HG03066 (cell line): ENCODE data around the gene ATAD3C.
"Not testable (repeated sequence)": the region's sequence is repeated elsewhere in the genome, so short reads cannot be mapped to it uniquely, and the experiment has no call there.

Experiments used
- ATAC-seq: cut with Tn5 transposase; IDR thresholded peaks from one replicate; pipeline ENCODE4 v1.9.1; 2021; ENCODE audit warnings: low read depth; ENCODE audit not compliant: unreplicated experiment

ATAD3C gene

GRCh38 chr1:1418464-1419362 lies 30.8 kb upstream of the ATAD3C start:
- no peak for ATAC-seq

GRCh38 chr1:1419363-1419812 lies 30.1 kb upstream of the ATAD3C start:
- ATAC-seq = no peak

- no peak for ATAC-seq
Observed at GRCh38 chr1:1419813-1420653, 29.5 kb upstream of the ATAD3C start.

- no peak for ATAC-seq
Observed at GRCh38 chr1:1420654-1421141, 28.8 kb upstream of the ATAD3C start.

GRCh38 chr1:1421147-1421906 lies 28.2 kb upstream of the ATAD3C start, which contains the start of gene ANKRD65:
Gene ANKRD65 (minus strand): TSS chr1:1421276. CDS start chr1:1421005, 271 bp downstream.
- no peak for ATAC-seq

- ATAC-seq = no peak
Observed at GRCh38 chr1:1421907-1422464, 27.5 kb upstream of the ATAD3C start.

- ATAC-seq = no peak
Observed at GRCh38 chr1:1422465-1423244, 26.8 kb upstream of the ATAD3C start.

GRCh38 chr1:1423245-1423597 lies 26.3 kb upstream of the ATAD3C start:
- ATAC-seq = no peak

GRCh38 chr1:1424707-1425106 lies 24.8 kb upstream of the ATAD3C start:
- ATAC-seq = no peak

GRCh38 chr1:1425426-1425752 lies 24.1 kb upstream of the ATAD3C start:
- no peak for ATAC-seq

- no peak for ATAC-seq
Observed at GRCh38 chr1:1425753-1426495, 23.6 kb upstream of the ATAD3C start.

- ATAC-seq = no peak
Observed at GRCh38 chr1:1426496-1427105, 22.9 kb upstream of the ATAD3C start.

- no peak for ATAC-seq
Observed at GRCh38 chr1:1427106-1427819, 22.2 kb upstream of the ATAD3C start.

GRCh38 chr1:1427820-1428148 lies 21.7 kb upstream of the ATAD3C start:
- no peak for ATAC-seq

- no peak for ATAC-seq
Observed at GRCh38 chr1:1428174-1428573, 21.3 kb upstream of the ATAD3C start.

GRCh38 chr1:1428967-1429366 lies 20.5 kb upstream of the ATAD3C start:
- ATAC-seq = not testable (repeated sequence)

GRCh38 chr1:1429671-1430073 lies 19.8 kb upstream of the ATAD3C start:
- ATAC-seq = no peak
